HG02588 (cell line): Measurements from ENCODE around the gene PTGER2.

Experiments used
- ATAC-seq: cut with Tn5 transposase; IDR thresholded peaks from one replicate; pipeline ENCODE4 v1.9.1; 2021; ENCODE audit warnings: mild to moderate bottlenecking, moderate library complexity; ENCODE audit not compliant: unreplicated experiment

Gene PTGER2

GRCh38 chr14:52304248-52304904 lies 9.7 kb upstream of the PTGER2 start:
- no peak for ATAC-seq

GRCh38 chr14:52305014-52305413 lies 9.1 kb upstream of the PTGER2 start:
- no peak for ATAC-seq

- ATAC-seq, result no peak
These were observed 6.7 kb upstream of the PTGER2 start for GRCh38 chr14:52307376-52307775.

GRCh38 chr14:52307905-52308304 lies 6.2 kb upstream of the PTGER2 start:
- no peak for ATAC-seq

- no peak for ATAC-seq
These were observed 3.6 kb upstream of the PTGER2 start for GRCh38 chr14:52310541-52310940.

- ATAC-seq, result no peak
These were observed 1.2 kb upstream of the PTGER2 start for GRCh38 chr14:52312931-52313355.

GRCh38 chr14:52313462-52313861 lies 650 bp upstream of the PTGER2 start:
- ATAC-seq, result no peak

GRCh38 chr14:52314595-52315354 lies 663 bp downstream of the PTGER2 start:
- no peak for ATAC-seq

- no peak for ATAC-seq
These were observed 1.2 kb downstream of the PTGER2 start for GRCh38 chr14:52315355-52315718.

- no peak for ATAC-seq
These were observed 4.0 kb downstream of the PTGER2 start for GRCh38 chr14:52318062-52318461.

GRCh38 chr14:52318826-52319645 lies 4.9 kb downstream of the PTGER2 start:
- ATAC-seq, result no peak

- ATAC-seq, result no peak
These were observed 5.8 kb downstream of the PTGER2 start for GRCh38 chr14:52319919-52320318.

GRCh38 chr14:52325126-52325525 lies 11.0 kb downstream of the PTGER2 start:
- ATAC-seq, result peak; percentile 96

GRCh38 chr14:52325630-52326029 lies 11.5 kb downstream of the PTGER2 start:
- no peak for ATAC-seq

- ATAC-seq, result no peak
These were observed 13.5 kb downstream of the PTGER2 start for GRCh38 chr14:52327374-52328226.

- no peak for ATAC-seq
These were observed 14.2 kb downstream of the PTGER2 start for GRCh38 chr14:52328276-52328675.

GRCh38 chr14:52329678-52330369 lies 15.7 kb downstream of the PTGER2 start:
- ATAC-seq, result peak; percentile 28

GRCh38 chr14:52332269-52332668 lies 18.2 kb downstream of the PTGER2 start:
- ATAC-seq, result no peak

- no peak for ATAC-seq
These were observed 19.0 kb downstream of the PTGER2 start for GRCh38 chr14:52333108-52333507.
